B cell (primary cell): ENCODE measurements around the gene SPATA19. TPM values are rescaled to one million over a fixed set of nuclear protein-coding genes. Genes with fewer than 3 reads are reported as not detected.

Experiments
- ATAC-seq: fragments of 200-7000 bp; cut with Tn5 transposase; one replicate; pipeline ENCODE4 v1.10.0; 2021; ENCODE audit warnings: low read depth, mild to moderate bottlenecking, moderate number of reproducible peaks, moderate library complexity
- CTCF ChIA-PET: fragments of 350-600 bp; sonication (Branson Sonifier 250); formaldehyde crosslinking; loops from one replicate; lab custom pipeline; 2021; ENCODE audit warnings: antibody characterized with exemption, inconsistent platforms; lab: Charles Lee
- POLR2A ChIA-PET: fragments of 350-600 bp; sonication (Branson Sonifier 250); formaldehyde crosslinking; loops from one replicate; lab custom pipeline; 2021; ENCODE audit warnings: antibody characterized with exemption; lab: Charles Lee
- DNase-seq: peaks from one replicate; pipeline ENCODE4 v3.0.0; 2013
- H2AFZ ChIP-seq: 2 replicates; pipeline ENCODE4 v1.6.1; 2012; ENCODE audit warnings: mild to moderate bottlenecking, low read depth, low read length; ENCODE audit not compliant: insufficient read depth, poor library complexity, severe bottlenecking
- H3K27ac ChIP-seq, 2 donors: 1 replicate in 1 of 2; 2 replicates in 1 of 2; pipeline ENCODE4 v1.5.1; 2012 to 2013; ENCODE audit warnings: low read length in 2 of 2, mild to moderate bottlenecking in 2 of 2, moderate library complexity in 1 of 2
- H3K27me3 ChIP-seq, 4 experiments: fragments of 200-600 bp in 1 of 4; sonication (generic) in 1 of 4; replicated peaks in 1 of 4; 1 replicate in 2 of 4; 2 replicates in 2 of 4; pipeline versions ENCODE4 v1.6.1 to v1.7.0; 2013 to 2016; ENCODE audit warnings: low read length in 3 of 4, mild to moderate bottlenecking in 2 of 4, mixed read lengths in 1 of 4, moderate library complexity in 1 of 4; ENCODE audit not compliant: insufficient read depth in 4 of 4, control insufficient read depth in 3 of 4; ENCODE audit errors: control extremely low read depth in 1 of 4
- H3K36me3 ChIP-seq, 2 experiments: replicated peaks in 1 of 2; 1 replicate in 1 of 2; 2 replicates in 1 of 2; pipeline versions ENCODE4 v1.6.1 to v1.7.1; 2013; ENCODE audit warnings: low read length in 1 of 2; ENCODE audit not compliant: insufficient read depth in 2 of 2, control insufficient read depth in 1 of 2; ENCODE audit errors: control extremely low read depth in 1 of 2, extremely low read depth in 1 of 2
- H3K4me1 ChIP-seq, 2 donors: fragments of 200-600 bp in 1 of 2; sonication (generic) in 1 of 2; 1 replicate in 1 of 2; 2 replicates in 1 of 2; pipeline versions ENCODE4 v1.5.1 to v1.6.1; 2013 to 2017; ENCODE audit warnings: low read length in 2 of 2; ENCODE audit not compliant: control insufficient read depth in 2 of 2, insufficient read depth in 2 of 2
- H3K4me2 ChIP-seq: replicated peaks from 2 replicates; pipeline ENCODE3; 2012; ENCODE audit warnings: mild to moderate bottlenecking, low read depth, low read length; ENCODE audit not compliant: poor library complexity, severe bottlenecking
- H3K4me3 ChIP-seq, 5 experiments: fragments of 200-600 bp in 1 of 5; sonication (generic) in 1 of 5; 1 replicate in 3 of 5; 2 replicates in 2 of 5; pipeline versions ENCODE4 v1.5.1 to v1.7.0; 2011 to 2016; ENCODE audit warnings: low read length in 4 of 5, mild to moderate bottlenecking in 4 of 5, low read depth in 2 of 5, control low read depth in 1 of 5, moderate library complexity in 1 of 5; ENCODE audit not compliant: insufficient read depth in 1 of 5; ENCODE audit errors: control extremely low read depth in 1 of 5, extremely low read depth in 1 of 5
- H3K79me2 ChIP-seq: fragments of 200-600 bp; sonication (generic); one replicate; pipeline ENCODE4 v1.6.0; 2016; ENCODE audit warnings: low read length; ENCODE audit not compliant: control insufficient read depth, insufficient read depth
- H3K9ac ChIP-seq: fragments of 200-600 bp; sonication (generic); 2 replicates; pipeline ENCODE4 v1.6.1; 2017; ENCODE audit warnings: mild to moderate bottlenecking, low read length, moderate library complexity
- H3K9me3 ChIP-seq, 3 donors: one replicate each; pipeline versions ENCODE4 v1.6.1 to v1.7.1; 2013; ENCODE audit warnings: low read length in 2 of 3; ENCODE audit not compliant: control insufficient read depth in 2 of 3, insufficient read depth in 1 of 3; ENCODE audit errors: control extremely low read depth in 1 of 3
- H4K20me1 ChIP-seq: 2 replicates; pipeline ENCODE4 v1.6.0; 2012; ENCODE audit warnings: mild to moderate bottlenecking, low read length; ENCODE audit not compliant: insufficient read depth, control insufficient read depth, poor library complexity, severe bottlenecking
- H3K27ac Mint-ChIP-seq: one replicate; pipeline ENCODE4 v1.8.0; 2021; ENCODE audit warnings: mixed read lengths
- H3K27me3 Mint-ChIP-seq: one replicate; pipeline ENCODE4 v1.8.0; 2021; ENCODE audit warnings: mixed read lengths
- H3K4me1 Mint-ChIP-seq: one replicate; pipeline ENCODE4 v1.8.0; 2021; ENCODE audit warnings: mixed read lengths
- H3K4me3 Mint-ChIP-seq: one replicate; pipeline ENCODE4 v1.8.0; 2021; ENCODE audit warnings: mixed read lengths
- H3K9me3 Mint-ChIP-seq: one replicate; pipeline ENCODE4 v1.8.0; 2022; ENCODE audit warnings: mixed read lengths; ENCODE audit not compliant: insufficient read depth
- CTCF ChIP-seq: fragments of 200-600 bp; IDR thresholded peaks from one replicate; pipeline ENCODE4 v1.8.0; 2022; ENCODE audit warnings: antibody characterized with exemption, mild to moderate bottlenecking
- EZH2 ChIP-seq: IDR thresholded peaks from 2 replicates; pipeline ENCODE4 v1.6.1; 2012; ENCODE audit warnings: borderline replicate concordance, low read depth, mild to moderate bottlenecking, moderate library complexity, low read length; ENCODE audit not compliant: insufficient read depth, poor library complexity, severe bottlenecking
- WGBS: methylation state at CpG from one replicate; pipeline ENCODE4 v1.1.5; 2013; ENCODE audit warnings: missing lambda C conversion rate; ENCODE audit not compliant: insufficient coverage; 5-methylcytosine and 5-hydroxymethylcytosine counted together
- intact Hi-C: fragments of 100-400 bp; cut with micrococcal nuclease; formaldehyde crosslinking; loops from one replicate; pipeline ENCODE4 v1.10.0; 2022
- polyA plus RNA-seq: library from polyadenylated mRNA; depleted of rRNA; stranded (reverse); fragments of >200 nt; gene quantifications from 2 replicates; pipeline ENCODE4 v1.2.3, GENCODE V29; 2012
- total RNA-seq, 2 donors: library from RNA; stranded (reverse); fragments of 120-200 nt in 1 of 2; gene quantifications; 1 replicate in 1 of 2; 2 replicates in 1 of 2; pipeline versions ENCODE4 v1.2.3 to v1.2.4, GENCODE V29; 2013 to 2022

SPATA19 gene
- total and polyA plus RNA-seq, 2 donors (not counting 1 experiment from before 2014, with no cell fraction given): not detected

GRCh38 chr11:133825156-133825555 is 20.2 kb downstream of the SPATA19 start:
- 81% methylated on average over 9 of the region's 11 CpGs for WGBS
- H3K27ac Mint-ChIP-seq: no peak overlapping the region
- no peak overlapping the region for H3K4me3 Mint-ChIP-seq
- Histone ChIP-seq H3K27me3 (no peaks in the 10 kb centered on the region), H2AFZ (no peak overlapping the region), H3K4me2 (no peak overlapping the region), H4K20me1 (no peaks in the 10 kb centered on the region), H3K9me3 (peaks cover 0 to 3% (median 0%) of the 10 kb centered on the region in 3 donors), H3K36me3 (no peaks in the 10 kb centered on the region), H3K27ac (no peak overlapping the region), H3K79me2 (no peaks in the 10 kb centered on the region), H3K9ac (no peak overlapping the region), H3K4me1 (no peaks in the 10 kb centered on the region), H3K4me3 (no peak overlapping the region)
- POLR2A ChIA-PET: no interaction called here
- ATAC-seq: no peak
- TF ChIP-seq EZH2 (no peak), CTCF (no peak)
- CTCF ChIA-PET: no interaction called here
- H3K27me3 Mint-ChIP-seq: no peaks in the 10 kb centered on the region
- no peaks in the 10 kb centered on the region for H3K9me3 Mint-ChIP-seq
- no peak for DNase-seq
- intact Hi-C loops: no loop called here
- H3K4me1 Mint-ChIP-seq: no peaks in the 10 kb centered on the region

GRCh38 chr11:133824593-133824992 is 20.7 kb downstream of the SPATA19 start:
- no peak overlapping the region for H3K4me2 ChIP-seq
- no peaks in the 10 kb centered on the region for H3K36me3 ChIP-seq
- intact Hi-C loops: no loop called here
- ATAC-seq (no peak), DNase-seq (no peak)
- no peaks in the 10 kb centered on the region for H3K79me2 ChIP-seq
- no peaks in the 10 kb centered on the region for H3K27me3 Mint-ChIP-seq
- H3K9ac ChIP-seq: no peak overlapping the region
- no peak overlapping the region for H3K4me3 ChIP-seq
- no peaks in the 10 kb centered on the region for H3K27me3 ChIP-seq
- no peaks in the 10 kb centered on the region for H3K9me3 Mint-ChIP-seq
- H3K27ac Mint-ChIP-seq: no peak overlapping the region
- ChIA-PET POLR2A (no interaction called here), CTCF (no interaction called here)
- no peak overlapping the region for H3K27ac ChIP-seq
- WGBS: 78% methylated on average over 8 of the region's 9 CpGs
- no peak for TF ChIP-seq EZH2
- TF ChIP-seq CTCF: no peak
- H3K4me1 ChIP-seq: no peaks in the 10 kb centered on the region
- peaks cover 0 to 5% (median 0%) of the 10 kb centered on the region in 3 donors for H3K9me3 ChIP-seq
- H3K4me3 Mint-ChIP-seq: no peak overlapping the region
- no peaks in the 10 kb centered on the region for H3K4me1 Mint-ChIP-seq
- no peaks in the 10 kb centered on the region for H4K20me1 ChIP-seq
- no peak overlapping the region for H2AFZ ChIP-seq
